Kidney (tissue), 14 donors: ENCODE data around the gene EIF4E. TPM values are rescaled to one million over a fixed set of nuclear protein-coding genes. Genes with fewer than 3 reads are reported as not detected.

Source experiments
- DNase-seq, 5 donors: peaks; one replicate each; pipeline ENCODE4 v3.0.0-alpha.2; 2013 to 2020
- FAIRE-seq: peaks from 2 replicates; lab custom pipeline; 2012; peaks lifted over from hg19 to GRCh38; lab: Jason Lieb, UNC
- H3K27ac ChIP-seq, 2 donors: one replicate each; pipeline ENCODE4 v1.7.0; 2013; ENCODE audit warnings: low read depth in 2 of 2, low read length in 2 of 2, inconsistent platforms in 1 of 2
- H3K27me3 ChIP-seq: one replicate; pipeline ENCODE4 v1.7.1; 2013; ENCODE audit warnings: low read length, inconsistent platforms; ENCODE audit not compliant: control insufficient read depth, insufficient read depth
- H3K36me3 ChIP-seq, 3 donors: one replicate each; pipeline versions ENCODE4 v1.7.0 to v1.7.1; 2013; ENCODE audit warnings: low read length in 3 of 3, control low read depth in 1 of 3, inconsistent platforms in 1 of 3; ENCODE audit not compliant: insufficient read depth in 3 of 3, control insufficient read depth in 2 of 3
- H3K4me1 ChIP-seq, 3 donors: one replicate each; pipeline versions ENCODE4 v1.7.0 to v1.7.1; 2013; ENCODE audit warnings: low read length in 3 of 3, inconsistent platforms in 1 of 3, low read depth in 1 of 3; ENCODE audit not compliant: control insufficient read depth in 2 of 3, insufficient read depth in 2 of 3
- H3K4me3 ChIP-seq, 3 donors: one replicate each; pipeline versions ENCODE4 v1.7.0 to v1.8.1; 2013; ENCODE audit warnings: low read length in 3 of 3, control low read depth in 1 of 3, inconsistent platforms in 1 of 3
- H3K9ac ChIP-seq, 3 donors: one replicate each; pipeline versions ENCODE4 v1.7.0 to v1.7.1; 2013; ENCODE audit warnings: low read length in 3 of 3, control low read depth in 1 of 3, inconsistent platforms in 1 of 3
- H3K9me3 ChIP-seq, 3 donors: one replicate each; pipeline versions ENCODE4 v1.7.0 to v1.7.1; 2013; ENCODE audit warnings: low read length in 3 of 3, control low read depth in 1 of 3, inconsistent platforms in 1 of 3; ENCODE audit not compliant: control insufficient read depth in 2 of 3, insufficient read depth in 1 of 3
- intact Hi-C: fragments of 100-400 bp; cut with DNase I; formaldehyde crosslinking; loops from one replicate; pipeline ENCODE4 v1.11.1; 2022
- polyA plus RNA-seq: library from polyadenylated mRNA; stranded (reverse); fragments of 350-450 nt; fragmentation: Illumina TruSeq; extraction: RNeasy Lipid Tissue Mini Kit (QIAGEN cat#74804); gene quantifications from one replicate; pipeline ENCODE4 v1.2.3, GENCODE V29; 2014; ENCODE audit warnings: low read depth, low replicate concordance; ENCODE audit not compliant: insufficient read depth
- total RNA-seq: library from RNA; stranded (reverse); fragmentation: NEBNext Ultra II Directional; extraction: Animal tissue kit (Norgen Biotek cat#: 25700); gene quantifications from one replicate; pipeline ENCODE4 v1.2.1, GENCODE V29; 2021
- TF ChIP-seq, protein P1 (sequence below): IDR thresholded peaks from 3 replicates; pipeline ENCODE4 v1.5.1; 2012; ENCODE audit warnings: mild to moderate bottlenecking, moderate library complexity, borderline replicate concordance; ENCODE audit not compliant: insufficient read depth; ENCODE audit errors: extremely low read depth
- donor health status: control.
- donor health status: control.
- donor health status: control.
- donor health status: control.
- donor health status: control.
- donor health status: DM: yes; HTN: yes; CAD: no.
- donor health status: Normal renal cell carcinoma (clear cell type).

Gene EIF4E
- total and polyA plus RNA-seq, 2 donors from 2014 or later, result 52.3 to 63.2 TPM

DNA sequence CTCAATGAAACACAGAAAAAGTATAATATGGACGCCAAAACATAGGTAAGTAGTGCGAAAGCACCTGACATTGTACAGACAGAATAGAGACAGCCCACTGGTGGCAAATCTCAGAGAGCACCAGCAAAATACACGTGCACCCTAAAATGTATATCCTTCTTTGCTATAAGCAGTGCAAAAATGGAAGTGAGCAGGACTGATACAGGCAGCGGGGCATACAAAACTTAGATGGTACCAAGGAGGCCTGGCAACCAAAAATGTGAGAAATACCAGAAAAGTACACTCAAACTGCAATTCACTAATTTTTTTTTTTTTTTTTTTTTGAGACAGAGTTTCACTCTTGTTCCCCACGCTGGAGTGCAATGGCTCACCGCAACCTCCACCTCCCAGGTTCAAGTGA, 63.9 kb downstream of the EIF4E start:
- Histone ChIP-seq H3K27me3 (no peaks in the 10 kb centered on the region), H3K9ac (no peak overlapping the region), H3K27ac (no peak overlapping the region), H3K36me3 (no peaks in the 10 kb centered on the region), H3K9me3 (no peaks in the 10 kb centered on the region), H3K4me1 (no peaks in the 10 kb centered on the region), H3K4me3 (no peak overlapping the region)
- no peak for FAIRE-seq
- no peak for DNase-seq
- TF ChIP-seq, protein P1, sequence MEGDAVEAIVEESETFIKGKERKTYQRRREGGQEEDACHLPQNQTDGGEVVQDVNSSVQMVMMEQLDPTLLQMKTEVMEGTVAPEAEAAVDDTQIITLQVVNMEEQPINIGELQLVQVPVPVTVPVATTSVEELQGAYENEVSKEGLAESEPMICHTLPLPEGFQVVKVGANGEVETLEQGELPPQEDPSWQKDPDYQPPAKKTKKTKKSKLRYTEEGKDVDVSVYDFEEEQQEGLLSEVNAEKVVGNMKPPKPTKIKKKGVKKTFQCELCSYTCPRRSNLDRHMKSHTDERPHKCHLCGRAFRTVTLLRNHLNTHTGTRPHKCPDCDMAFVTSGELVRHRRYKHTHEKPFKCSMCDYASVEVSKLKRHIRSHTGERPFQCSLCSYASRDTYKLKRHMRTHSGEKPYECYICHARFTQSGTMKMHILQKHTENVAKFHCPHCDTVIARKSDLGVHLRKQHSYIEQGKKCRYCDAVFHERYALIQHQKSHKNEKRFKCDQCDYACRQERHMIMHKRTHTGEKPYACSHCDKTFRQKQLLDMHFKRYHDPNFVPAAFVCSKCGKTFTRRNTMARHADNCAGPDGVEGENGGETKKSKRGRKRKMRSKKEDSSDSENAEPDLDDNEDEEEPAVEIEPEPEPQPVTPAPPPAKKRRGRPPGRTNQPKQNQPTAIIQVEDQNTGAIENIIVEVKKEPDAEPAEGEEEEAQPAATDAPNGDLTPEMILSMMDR, result no peak
- intact Hi-C loops, result no loop called here

DNA sequence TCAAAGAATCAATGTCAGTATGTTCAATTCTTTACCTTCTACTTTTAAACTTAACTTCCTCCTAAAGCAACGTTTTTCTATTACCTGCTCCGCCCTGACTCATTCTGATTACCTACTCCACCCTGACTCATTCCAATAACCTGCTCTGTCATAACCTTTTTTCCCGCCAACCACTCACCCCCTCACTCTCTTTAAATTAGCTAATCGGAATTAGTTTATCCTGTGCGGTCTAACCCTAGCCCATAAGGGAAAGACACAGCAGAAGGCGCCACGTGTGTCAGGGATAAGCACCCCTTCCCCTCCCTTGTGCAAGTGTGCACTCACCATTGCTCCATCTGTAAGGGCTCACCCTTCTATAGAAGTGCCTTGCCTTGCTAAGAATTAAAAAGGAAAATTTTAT, 64.4 kb downstream of the EIF4E start:
- Histone ChIP-seq H3K4me1 (no peaks in the 10 kb centered on the region), H3K36me3 (no peaks in the 10 kb centered on the region), H3K9ac (no peak overlapping the region), H3K27ac (no peak overlapping the region), H3K27me3 (no peaks in the 10 kb centered on the region), H3K9me3 (no peaks in the 10 kb centered on the region), H3K4me3 (no peak overlapping the region)
- FAIRE-seq (no peak), DNase-seq (no peak)
- TF ChIP-seq, protein P1, result no peak
- intact Hi-C loops, result no loop called here

DNA sequence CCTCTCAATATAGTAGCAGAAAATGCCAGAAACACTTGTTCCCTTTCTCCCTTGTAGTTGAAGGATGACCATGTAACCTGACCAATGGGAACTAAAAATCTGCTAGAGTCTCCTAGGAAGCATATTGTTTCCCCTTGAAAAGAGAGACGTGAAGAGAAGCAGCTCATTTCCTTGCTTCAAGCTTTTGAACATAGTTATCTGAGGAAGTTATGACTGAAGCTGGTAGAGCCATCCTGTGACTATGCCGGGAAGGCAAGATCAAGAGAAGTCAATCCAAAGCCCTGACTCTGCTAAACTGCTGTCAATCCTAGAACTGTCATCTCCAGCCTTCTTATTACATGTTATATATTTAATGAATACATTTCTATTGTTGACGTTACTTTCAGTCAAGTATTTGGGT, 66.6 kb downstream of the EIF4E start:
- Histone ChIP-seq H3K27ac (no peak overlapping the region), H3K9me3 (no peaks in the 10 kb centered on the region), H3K4me1 (no peaks in the 10 kb centered on the region), H3K36me3 (no peaks in the 10 kb centered on the region), H3K4me3 (no peak overlapping the region), H3K27me3 (no peaks in the 10 kb centered on the region), H3K9ac (no peak overlapping the region)
- intact Hi-C loops, result no loop called here
- DNase-seq (no peak), FAIRE-seq (no peak)
- TF ChIP-seq, protein P1, result no peak
